ENCODE measurements around the gene SERPINB5. TPM values are rescaled to one million over a fixed set of nuclear protein-coding genes. Genes with fewer than 3 reads are reported as not detected.

Gene SERPINB5
- total RNA-seq, 1 donor from 2014 or later: not detected

DNA sequence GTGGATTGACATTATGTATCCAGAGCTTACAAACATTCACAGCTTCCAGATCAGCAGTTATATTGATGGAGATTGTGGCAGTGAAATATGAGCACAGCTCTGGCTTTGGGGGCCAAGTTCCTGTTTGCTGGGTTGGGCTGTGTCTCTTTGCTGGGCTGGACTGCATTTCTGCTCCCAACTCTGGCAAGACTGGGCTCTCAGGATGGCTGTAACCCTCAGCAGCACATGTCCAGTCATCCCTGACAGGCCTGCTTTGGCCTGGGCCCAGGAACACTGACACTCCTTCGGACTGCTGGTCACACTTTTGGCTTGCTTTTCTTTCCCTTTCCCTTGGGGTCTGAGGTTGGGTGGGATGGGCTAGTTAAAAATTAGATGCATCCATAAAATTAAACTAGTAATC, 36.5 kb upstream of the SERPINB5 start:
- Histone ChIP-seq H4K20me1 (ENCODE audit: low read depth) (no peaks in the 10 kb centered on the region), H3K4me2 (no peak overlapping the region), H3K36me3 (no peaks in the 10 kb centered on the region), H3K9me3 (ENCODE audit: low read depth) (no peaks in the 10 kb centered on the region), H3K4me3 (no peak overlapping the region), H3K79me2 (ENCODE audit: low read depth) (no peaks in the 10 kb centered on the region), H3F3A (ENCODE audit: low read depth) (no peaks in the 10 kb centered on the region), H3K4me1 (no peaks in the 10 kb centered on the region), H3K27me3 (no peaks in the 10 kb centered on the region), H3K27ac (no peak overlapping the region), H3K9ac (no peak overlapping the region), H2AFZ (replicated peaks) (no peak overlapping the region)
- Mint-ChIP-seq H3K4me3 (no peak overlapping the region), H3K27ac (no peak overlapping the region), H3K9me3 (no peaks in the 10 kb centered on the region), H3K36me3 (no peaks in the 10 kb centered on the region), H3K27me3 (ENCODE audit: insufficient read depth, low read depth) (peaks cover 4% of the 10 kb centered on the region), H3K4me1 (peaks cover 7% of the 10 kb centered on the region)
- no peak for DNase-seq (ENCODE audit: low spot score)
- TF ChIP-seq EZH2phosphoT487 (IDR thresholded peaks at IDR 0.05): no peak
- TF ChIP-seq EZH2 (IDR thresholded peaks at IDR 0.05): no peak
- TF ChIP-seq, protein P1, sequence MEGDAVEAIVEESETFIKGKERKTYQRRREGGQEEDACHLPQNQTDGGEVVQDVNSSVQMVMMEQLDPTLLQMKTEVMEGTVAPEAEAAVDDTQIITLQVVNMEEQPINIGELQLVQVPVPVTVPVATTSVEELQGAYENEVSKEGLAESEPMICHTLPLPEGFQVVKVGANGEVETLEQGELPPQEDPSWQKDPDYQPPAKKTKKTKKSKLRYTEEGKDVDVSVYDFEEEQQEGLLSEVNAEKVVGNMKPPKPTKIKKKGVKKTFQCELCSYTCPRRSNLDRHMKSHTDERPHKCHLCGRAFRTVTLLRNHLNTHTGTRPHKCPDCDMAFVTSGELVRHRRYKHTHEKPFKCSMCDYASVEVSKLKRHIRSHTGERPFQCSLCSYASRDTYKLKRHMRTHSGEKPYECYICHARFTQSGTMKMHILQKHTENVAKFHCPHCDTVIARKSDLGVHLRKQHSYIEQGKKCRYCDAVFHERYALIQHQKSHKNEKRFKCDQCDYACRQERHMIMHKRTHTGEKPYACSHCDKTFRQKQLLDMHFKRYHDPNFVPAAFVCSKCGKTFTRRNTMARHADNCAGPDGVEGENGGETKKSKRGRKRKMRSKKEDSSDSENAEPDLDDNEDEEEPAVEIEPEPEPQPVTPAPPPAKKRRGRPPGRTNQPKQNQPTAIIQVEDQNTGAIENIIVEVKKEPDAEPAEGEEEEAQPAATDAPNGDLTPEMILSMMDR (IDR thresholded peaks at IDR 0.05): no peak

DNA sequence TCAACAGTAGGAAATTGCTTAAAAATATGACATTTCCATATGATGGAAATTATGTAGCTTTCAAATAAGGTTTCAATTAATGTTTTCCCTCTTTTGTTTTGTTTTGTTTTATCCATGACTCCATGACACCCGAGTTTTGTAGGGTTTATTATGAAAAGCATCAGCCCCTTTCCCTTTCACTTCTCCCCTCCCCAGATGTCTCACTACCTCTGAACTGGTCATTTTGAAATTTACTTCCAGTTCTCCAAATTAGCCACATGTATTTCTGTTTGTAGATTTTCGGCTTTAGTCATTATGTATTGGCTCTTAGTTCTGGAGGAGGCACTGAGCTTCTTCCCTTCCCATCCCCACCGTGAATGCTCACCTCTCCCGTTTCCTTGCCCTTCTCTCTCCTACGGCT, 35.9 kb upstream of the SERPINB5 start:
- H3K36me3 ChIP-seq: no peaks in the 10 kb centered on the region
- H3K4me2 ChIP-seq: no peak overlapping the region
- H2AFZ ChIP-seq (replicated peaks): no peak overlapping the region
- Mint-ChIP-seq H3K4me3 (no peak overlapping the region), H3K4me1 (peaks cover 7% of the 10 kb centered on the region), H3K9me3 (no peaks in the 10 kb centered on the region), H3K36me3 (no peaks in the 10 kb centered on the region), H3K27ac (no peak overlapping the region), H3K27me3 (ENCODE audit: insufficient read depth, low read depth) (peaks cover 4% of the 10 kb centered on the region)
- no peaks in the 10 kb centered on the region for H3K9me3 ChIP-seq (ENCODE audit: low read depth)
- DNase-seq (ENCODE audit: low spot score): no peak
- TF ChIP-seq EZH2 (IDR thresholded peaks at IDR 0.05) (no peak), EZH2phosphoT487 (IDR thresholded peaks at IDR 0.05) (no peak)
- TF ChIP-seq, protein P1 (IDR thresholded peaks at IDR 0.05): no peak
- no peaks in the 10 kb centered on the region for H3K27me3 ChIP-seq
- no peaks in the 10 kb centered on the region for H4K20me1 ChIP-seq (ENCODE audit: low read depth)
- H3K4me3 ChIP-seq: no peak overlapping the region
- H3K79me2 ChIP-seq (ENCODE audit: low read depth): no peaks in the 10 kb centered on the region
- no peak overlapping the region for H3K9ac ChIP-seq
- H3K4me1 ChIP-seq: no peaks in the 10 kb centered on the region
- H3K27ac ChIP-seq: no peak overlapping the region
- H3F3A ChIP-seq (ENCODE audit: low read depth): no peaks in the 10 kb centered on the region

DNA sequence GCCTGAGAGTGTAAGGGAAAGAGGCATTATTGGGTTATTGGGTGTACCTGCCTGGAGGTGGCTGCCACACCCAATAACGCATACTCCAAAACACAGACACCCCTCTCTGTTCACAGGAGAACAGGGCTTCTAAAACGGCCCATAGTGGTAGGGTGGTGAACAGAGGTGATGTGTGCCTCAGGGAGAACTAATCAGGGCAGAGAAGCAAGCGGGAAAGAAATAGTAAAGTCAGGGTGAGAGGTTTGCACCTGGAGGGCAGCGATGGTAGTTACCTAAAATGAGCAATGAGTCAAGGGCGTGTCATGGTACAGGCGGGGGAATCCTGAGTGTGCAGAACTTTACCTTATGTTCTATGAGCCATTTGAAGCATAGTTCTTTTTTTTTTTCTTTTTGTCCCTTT, 32.9 kb upstream of the SERPINB5 start:
- Histone ChIP-seq H3K4me1 (no peaks in the 10 kb centered on the region), H3K4me2 (no peak overlapping the region), H3K9ac (no peak overlapping the region), H3F3A (ENCODE audit: low read depth) (no peaks in the 10 kb centered on the region), H3K27me3 (no peaks in the 10 kb centered on the region), H3K36me3 (no peaks in the 10 kb centered on the region), H3K27ac (no peak overlapping the region), H2AFZ (replicated peaks) (no peak overlapping the region), H3K9me3 (ENCODE audit: low read depth) (no peaks in the 10 kb centered on the region), H3K79me2 (ENCODE audit: low read depth) (no peaks in the 10 kb centered on the region), H3K4me3 (no peak overlapping the region), H4K20me1 (ENCODE audit: low read depth) (no peaks in the 10 kb centered on the region)
- no peaks in the 10 kb centered on the region for H3K36me3 Mint-ChIP-seq
- peaks cover 7% of the 10 kb centered on the region for H3K4me1 Mint-ChIP-seq
- TF ChIP-seq EZH2 (IDR thresholded peaks at IDR 0.05) (no peak), EZH2phosphoT487 (IDR thresholded peaks at IDR 0.05) (no peak)
- TF ChIP-seq, protein P1 (IDR thresholded peaks at IDR 0.05): no peak
- H3K27me3 Mint-ChIP-seq (ENCODE audit: insufficient read depth, low read depth): peaks cover 4% of the 10 kb centered on the region
- H3K9me3 Mint-ChIP-seq: no peaks in the 10 kb centered on the region
- H3K27ac Mint-ChIP-seq: no peak overlapping the region
- no peak for DNase-seq (ENCODE audit: low spot score)
- H3K4me3 Mint-ChIP-seq: no peak overlapping the region

Data from neural progenitor cell (in vitro differentiated cells).